Stimulated activated CD4-positive, alpha-beta T cell treated with anti-CD3 and anti-CD28 coated beads, Interleukin-1b, Interleukin-23, amount 100 ng/mL, for 24 hours (primary cell): Measurements from ENCODE around the gene CUL5.
"Not testable (repeated sequence)": the region's sequence is repeated elsewhere in the genome, so short reads cannot be mapped to it uniquely, and the experiment has no call there.

ENCODE experiments used
- DNase-seq, 4 experiments: peaks; one replicate each; pipeline ENCODE4 v3.0.0-alpha.2; 2020; ENCODE audit warnings: low read depth in 4 of 4, low spot score in 1 of 4

CUL5 gene

GRCh38 chr11:108019870-108020540, 11.3 kb downstream of the CUL5 start:
- DNase-seq = no peak

GRCh38 chr11:108025387-108026080, 16.8 kb downstream of the CUL5 start:
- DNase-seq = no peak

GRCh38 chr11:108027057-108027456, 18.4 kb downstream of the CUL5 start:
- no peak for DNase-seq

GRCh38 chr11:108028822-108029441, 20.2 kb downstream of the CUL5 start:
- DNase-seq = not testable (repeated sequence)

- not testable (repeated sequence) for DNase-seq
These were observed 22.9 kb downstream of the CUL5 start for GRCh38 chr11:108031604-108032003.

GRCh38 chr11:108032800-108033199, 24.1 kb downstream of the CUL5 start:
- no peak for DNase-seq

- no peak for DNase-seq
These were observed 25.3 kb downstream of the CUL5 start for GRCh38 chr11:108034034-108034433.

GRCh38 chr11:108034952-108035351, 26.3 kb downstream of the CUL5 start:
- DNase-seq = no peak

- DNase-seq = no peak
These were observed 27.0 kb downstream of the CUL5 start for GRCh38 chr11:108035690-108036089.

- DNase-seq = no peak
These were observed 28.5 kb downstream of the CUL5 start for GRCh38 chr11:108037211-108037610.

- no peak for DNase-seq
These were observed 28.9 kb downstream of the CUL5 start for GRCh38 chr11:108037636-108038035.

- no peak for DNase-seq
These were observed 39.6 kb downstream of the CUL5 start for GRCh38 chr11:108048269-108048668.

GRCh38 chr11:108062336-108062735, 53.6 kb downstream of the CUL5 start:
- no peak for DNase-seq

- no peak for DNase-seq
These were observed 54.7 kb downstream of the CUL5 start for GRCh38 chr11:108063410-108063809.

- no peak for DNase-seq
These were observed 61.2 kb downstream of the CUL5 start for GRCh38 chr11:108069947-108070346.

GRCh38 chr11:108084811-108085210, 76.1 kb downstream of the CUL5 start:
- DNase-seq = no peak

- no peak for DNase-seq
These were observed 77.0 kb downstream of the CUL5 start for GRCh38 chr11:108085672-108086071.

- DNase-seq = no peak
These were observed 83.4 kb downstream of the CUL5 start for GRCh38 chr11:108092134-108092533.

- DNase-seq = no peak
These were observed 84.6 kb downstream of the CUL5 start for GRCh38 chr11:108093128-108093904.

- DNase-seq = no peak
These were observed 88.5 kb downstream of the CUL5 start for GRCh38 chr11:108097179-108097578.

GRCh38 chr11:108101090-108101775, 92.5 kb downstream of the CUL5 start:
- DNase-seq = no peak
